ENCODE measurements around the gene CHRNE.
"Not testable (repeated sequence)": the region's sequence is repeated elsewhere in the genome, so short reads cannot be mapped to it uniquely, and the experiment has no call there.

Gene CHRNE

DNA sequence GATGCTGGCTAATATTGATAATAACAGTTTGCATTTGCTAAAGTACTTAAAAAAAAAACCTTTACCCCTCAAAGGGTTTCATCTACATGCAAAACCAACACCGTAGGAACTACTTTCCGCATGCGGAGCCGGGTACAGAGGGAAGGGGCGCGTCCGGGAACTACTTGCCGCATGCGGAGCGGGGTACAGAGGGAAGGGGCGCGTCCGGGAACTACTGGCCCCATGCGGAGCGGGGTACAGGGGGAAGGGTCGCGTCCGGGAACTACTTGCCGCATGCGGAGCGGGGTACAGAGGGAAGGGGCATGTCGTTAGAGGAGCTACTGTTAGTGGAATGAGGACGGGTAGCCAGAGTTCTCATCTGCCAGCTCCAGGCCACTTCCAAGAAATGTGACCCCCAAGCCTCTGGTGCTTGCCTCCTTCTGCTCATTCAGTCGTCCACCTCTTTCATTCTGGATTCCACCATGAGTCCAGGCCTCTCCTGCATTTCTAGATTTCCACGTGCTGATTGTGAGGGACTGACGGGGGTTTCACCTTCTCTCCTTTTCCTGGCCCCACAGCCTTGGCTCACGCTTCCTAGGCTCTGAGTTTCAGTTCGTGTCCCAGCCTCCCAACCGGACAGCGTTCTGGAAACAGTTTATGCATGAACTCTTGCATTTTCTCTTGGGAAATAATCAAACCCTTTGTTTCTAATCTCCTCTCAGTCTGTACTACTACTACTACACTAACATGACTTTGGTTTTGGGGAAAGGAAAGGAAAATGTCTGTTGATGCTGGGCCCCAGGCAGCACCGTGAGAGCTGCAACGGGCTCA is 42.9 kb downstream of the CHRNE start:
- WGBS, 2 donors (ENCODE audit: extremely low coverage in 2 of 2, insufficient read length in 2 of 2, insufficient replicate concordance in 1 of 2): no CpG with 5 or more reads among the region's 32 CpGs
- peak overlapping the region; percentile 67 for H2AK5ac ChIP-seq (ENCODE audit: low read depth, low read length)
- no peak overlapping the region for H2BK12ac ChIP-seq (ENCODE audit: low read length)
- no peak overlapping the region for H3K9ac ChIP-seq (ENCODE audit: low read depth, low read length, poor library complexity)
- H3K4me1 ChIP-seq (ENCODE audit: control insufficient read depth in 2 of 2, insufficient read depth in 1 of 2, low read depth in 1 of 2, low read length in 2 of 2): peaks cover 17 to 20% of the 10 kb centered on the region in 2 donors
- H4K91ac ChIP-seq (ENCODE audit: low read depth, low read length, poor library complexity): no peak overlapping the region
- H4K8ac ChIP-seq (ENCODE audit: low read depth, low read length): no peak overlapping the region
- H3K27ac ChIP-seq (replicated peaks; ENCODE audit: low read length): no peak overlapping the region
- H3K23ac ChIP-seq (ENCODE audit: low read depth, low read length, poor library complexity): no peak overlapping the region
- H3K18ac ChIP-seq (ENCODE audit: low read length): no peak overlapping the region
- peaks cover 2% of the 10 kb centered on the region for H3K79me1 ChIP-seq (ENCODE audit: low read depth, low read length)
- no peak overlapping the region for H2BK15ac ChIP-seq (ENCODE audit: low read length)
- H3K9me3 ChIP-seq (replicated peaks in 1 of 2; ENCODE audit: control insufficient read depth in 2 of 2, insufficient read depth in 1 of 2, low read depth in 1 of 2, low read length in 2 of 2): no peaks in the 10 kb centered on the region
- H3K4ac ChIP-seq (ENCODE audit: low read length): no peak overlapping the region
- peaks cover 0 to 15% of the 10 kb centered on the region in 2 donors for H3K36me3 ChIP-seq (replicated peaks in 1 of 2; ENCODE audit: control insufficient read depth in 2 of 2, insufficient read depth in 2 of 2, low read length in 2 of 2)
- no peak overlapping the region for H3K4me2 ChIP-seq (ENCODE audit: insufficient read depth, low read length, poor library complexity, severe bottlenecking)
- no peak overlapping the region for H3K4me3 ChIP-seq (ENCODE audit: low read length in 2 of 2)
- no peak overlapping the region for H2AFZ ChIP-seq (ENCODE audit: low read length)
- no peak overlapping the region for H2BK5ac ChIP-seq (ENCODE audit: low read length)
- no peaks in the 10 kb centered on the region for H3K27me3 ChIP-seq (ENCODE audit: control insufficient read depth in 3 of 3, insufficient read depth in 3 of 3, low read depth in 1 of 3, low read length in 3 of 3)
- H3K14ac ChIP-seq (ENCODE audit: low read length): no peak overlapping the region
- H2BK120ac ChIP-seq (ENCODE audit: low read depth, low read length): no peak overlapping the region
- DNase-seq (ENCODE audit: low spot score): no peak

DNA sequence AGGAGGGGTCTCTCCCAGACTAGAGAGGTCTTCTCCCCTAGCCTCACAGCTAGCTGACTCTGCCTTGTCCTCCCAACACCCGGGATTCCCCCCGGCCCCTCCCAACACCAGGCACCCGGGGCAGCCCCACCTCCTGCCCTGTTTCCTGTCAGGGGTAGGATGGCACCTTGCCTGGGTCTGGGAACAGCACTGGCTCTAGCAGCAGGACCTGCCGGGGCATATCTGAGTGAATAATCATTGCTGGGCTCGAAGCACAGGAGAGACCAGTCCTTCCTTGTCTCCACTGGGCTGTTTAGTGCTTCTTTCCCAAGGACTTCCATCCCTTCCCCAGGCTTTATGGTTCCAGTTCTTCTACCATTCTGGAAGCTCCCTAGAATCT is 44.0 kb downstream of the CHRNE start:
- Histone ChIP-seq H4K91ac (ENCODE audit: low read depth, low read length, poor library complexity) (no peak overlapping the region), H2BK5ac (ENCODE audit: low read length) (no peak overlapping the region), H3K9ac (ENCODE audit: low read depth, low read length, poor library complexity) (no peak overlapping the region), H4K8ac (ENCODE audit: low read depth, low read length) (no peak overlapping the region), H3K27me3 (ENCODE audit: control insufficient read depth in 3 of 3, insufficient read depth in 3 of 3, low read depth in 1 of 3, low read length in 3 of 3) (no peaks in the 10 kb centered on the region), H2BK120ac (ENCODE audit: low read depth, low read length) (no peak overlapping the region), H3K36me3 (replicated peaks in 1 of 2; ENCODE audit: control insufficient read depth in 2 of 2, insufficient read depth in 2 of 2, low read length in 2 of 2) (peaks cover 0 to 20% of the 10 kb centered on the region in 2 donors), H3K4ac (ENCODE audit: low read length) (no peak overlapping the region), H3K4me1 (ENCODE audit: control insufficient read depth in 2 of 2, insufficient read depth in 1 of 2, low read depth in 1 of 2, low read length in 2 of 2) (peaks cover 21 to 26% of the 10 kb centered on the region in 2 donors), H2BK15ac (ENCODE audit: low read length) (no peak overlapping the region), H3K79me1 (ENCODE audit: low read depth, low read length) (peaks cover 2% of the 10 kb centered on the region), H2AK5ac (ENCODE audit: low read depth, low read length) (no peak overlapping the region), H3K9me3 (replicated peaks in 1 of 2; ENCODE audit: control insufficient read depth in 2 of 2, insufficient read depth in 1 of 2, low read depth in 1 of 2, low read length in 2 of 2) (no peaks in the 10 kb centered on the region), H3K23ac (ENCODE audit: low read depth, low read length, poor library complexity) (no peak overlapping the region), H3K4me2 (ENCODE audit: insufficient read depth, low read length, poor library complexity, severe bottlenecking) (no peak overlapping the region), H3K14ac (ENCODE audit: low read length) (no peak overlapping the region), H2AFZ (ENCODE audit: low read length) (no peak overlapping the region), H3K18ac (ENCODE audit: low read length) (peak overlapping the region; percentile 13), H3K27ac (replicated peaks; ENCODE audit: low read length) (no peak overlapping the region), H2BK12ac (ENCODE audit: low read length) (no peak overlapping the region), H3K4me3 (ENCODE audit: low read length in 2 of 2) (no peak overlapping the region)
- no CpG with 5 or more reads among the region's 5 CpGs for WGBS, 2 donors (ENCODE audit: extremely low coverage in 2 of 2, insufficient read length in 2 of 2, insufficient replicate concordance in 1 of 2)
- DNase-seq (ENCODE audit: low spot score): no peak

DNA sequence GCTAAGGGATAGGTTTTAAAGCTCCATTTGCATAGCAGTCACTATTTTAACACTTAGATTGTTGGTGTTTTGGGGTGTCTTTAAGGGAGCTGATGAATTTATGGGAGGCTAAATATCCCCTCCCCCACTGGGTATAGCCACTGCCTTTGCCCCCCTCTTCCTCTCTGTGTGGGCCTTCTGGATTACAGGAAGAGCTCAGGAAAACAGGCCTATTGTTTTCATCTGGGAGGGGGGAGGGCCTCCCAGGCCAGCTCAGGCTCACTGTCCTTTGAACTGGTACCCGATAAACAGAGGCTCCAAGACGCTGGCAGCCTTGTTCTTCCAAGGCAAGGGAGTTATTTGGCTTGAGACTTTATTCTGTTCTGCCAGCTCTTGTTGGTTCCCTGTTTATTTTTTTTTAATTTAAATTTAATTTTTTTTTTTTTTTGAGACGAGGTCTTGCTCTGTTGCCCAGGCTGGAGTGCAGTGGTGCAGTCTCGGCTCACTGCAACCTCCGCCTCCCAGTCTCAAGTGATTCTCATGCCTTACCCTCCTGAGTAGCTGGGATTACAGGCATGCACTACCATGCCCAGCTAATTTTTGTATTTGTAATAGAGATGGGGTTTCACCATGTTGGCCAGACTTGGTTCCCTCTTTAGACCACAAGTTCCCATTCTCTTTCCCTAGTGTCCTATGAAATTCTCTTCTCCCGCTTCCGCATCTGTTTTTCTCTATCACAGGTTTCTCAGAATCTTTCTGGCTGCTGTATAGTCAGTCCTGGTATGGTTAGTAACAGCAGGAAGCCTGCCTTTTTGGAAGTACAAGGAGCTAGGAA is 44.6 kb downstream of the CHRNE start:
- H3K18ac ChIP-seq (ENCODE audit: low read length): no peak overlapping the region
- peaks cover 21 to 30% of the 10 kb centered on the region in 2 donors for H3K4me1 ChIP-seq (ENCODE audit: control insufficient read depth in 2 of 2, insufficient read depth in 1 of 2, low read depth in 1 of 2, low read length in 2 of 2)
- H2AFZ ChIP-seq (ENCODE audit: low read length): no peak overlapping the region
- no peak overlapping the region for H3K23ac ChIP-seq (ENCODE audit: low read depth, low read length, poor library complexity)
- H3K14ac ChIP-seq (ENCODE audit: low read length): no peak overlapping the region
- H3K79me1 ChIP-seq (ENCODE audit: low read depth, low read length): peaks cover 2% of the 10 kb centered on the region
- no peak overlapping the region for H3K4me2 ChIP-seq (ENCODE audit: insufficient read depth, low read length, poor library complexity, severe bottlenecking)
- H3K4ac ChIP-seq (ENCODE audit: low read length): no peak overlapping the region
- peak; percentile 48 for DNase-seq (ENCODE audit: low spot score)
- no CpG with 5 or more reads among the region's 7 CpGs for WGBS, 2 donors (ENCODE audit: extremely low coverage in 2 of 2, insufficient read length in 2 of 2, insufficient replicate concordance in 1 of 2)
- H3K4me3 ChIP-seq (ENCODE audit: low read length in 2 of 2): no peak overlapping the region
- no peak overlapping the region for H3K27ac ChIP-seq (replicated peaks; ENCODE audit: low read length)
- H2BK15ac ChIP-seq (ENCODE audit: low read length): no peak overlapping the region
- no peak overlapping the region for H4K91ac ChIP-seq (ENCODE audit: low read depth, low read length, poor library complexity)
- no peak overlapping the region for H2AK5ac ChIP-seq (ENCODE audit: low read depth, low read length)
- H3K27me3 ChIP-seq (ENCODE audit: control insufficient read depth in 3 of 3, insufficient read depth in 3 of 3, low read depth in 1 of 3, low read length in 3 of 3): no peaks in the 10 kb centered on the region
- no peak overlapping the region for H3K9ac ChIP-seq (ENCODE audit: low read depth, low read length, poor library complexity)
- H3K9me3 ChIP-seq (replicated peaks in 1 of 2; ENCODE audit: control insufficient read depth in 2 of 2, insufficient read depth in 1 of 2, low read depth in 1 of 2, low read length in 2 of 2): no peaks in the 10 kb centered on the region
- peaks cover 0 to 20% of the 10 kb centered on the region in 2 donors for H3K36me3 ChIP-seq (replicated peaks in 1 of 2; ENCODE audit: control insufficient read depth in 2 of 2, insufficient read depth in 2 of 2, low read length in 2 of 2)
- no peak overlapping the region for H2BK5ac ChIP-seq (ENCODE audit: low read length)
- H2BK12ac ChIP-seq (ENCODE audit: low read length): no peak overlapping the region
- no peak overlapping the region for H2BK120ac ChIP-seq (ENCODE audit: low read depth, low read length)
- no peak overlapping the region for H4K8ac ChIP-seq (ENCODE audit: low read depth, low read length)

DNA sequence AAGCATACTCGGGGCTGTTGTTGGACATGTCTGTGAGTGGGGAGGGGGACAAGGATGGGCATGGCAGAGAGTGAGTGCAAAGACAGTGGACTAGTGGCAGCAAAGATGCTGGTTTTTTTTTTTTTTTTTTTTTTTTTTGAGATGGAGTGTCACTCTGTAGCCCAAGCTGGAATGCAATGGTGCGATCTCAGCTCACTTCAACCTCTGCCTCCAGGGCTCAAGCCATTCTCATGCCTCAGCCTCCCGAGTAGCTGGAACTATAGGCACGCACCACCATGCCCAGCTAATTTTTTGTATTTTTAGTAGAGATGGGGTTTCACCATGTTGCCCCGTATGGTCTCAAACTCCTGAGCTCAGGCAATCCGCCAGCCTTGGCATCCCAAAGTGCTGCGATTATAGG is 45.6 kb downstream of the CHRNE start:
- H2BK120ac ChIP-seq (ENCODE audit: low read depth, low read length); H3K79me1 ChIP-seq (ENCODE audit: low read depth, low read length); H2BK12ac ChIP-seq (ENCODE audit: low read length); H4K91ac ChIP-seq (ENCODE audit: low read depth, low read length, poor library complexity); H3K23ac ChIP-seq (ENCODE audit: low read depth, low read length, poor library complexity); H3K27ac ChIP-seq (replicated peaks; ENCODE audit: low read length); H3K4me2 ChIP-seq (ENCODE audit: insufficient read depth, low read length, poor library complexity, severe bottlenecking); H3K4ac ChIP-seq (ENCODE audit: low read length); H3K9me3 ChIP-seq (replicated peaks in 1 of 2; ENCODE audit: control insufficient read depth in 2 of 2, insufficient read depth in 1 of 2, low read depth in 1 of 2, low read length in 2 of 2); H4K8ac ChIP-seq (ENCODE audit: low read depth, low read length); H2BK5ac ChIP-seq (ENCODE audit: low read length); H2BK15ac ChIP-seq (ENCODE audit: low read length); H3K14ac ChIP-seq (ENCODE audit: low read length); H3K27me3 ChIP-seq (ENCODE audit: control insufficient read depth in 3 of 3, insufficient read depth in 3 of 3, low read depth in 1 of 3, low read length in 3 of 3); DNase-seq (ENCODE audit: low spot score); H2AFZ ChIP-seq (ENCODE audit: low read length); H3K9ac ChIP-seq (ENCODE audit: low read depth, low read length, poor library complexity); H3K18ac ChIP-seq (ENCODE audit: low read length); H2AK5ac ChIP-seq (ENCODE audit: low read depth, low read length); H3K4me3 ChIP-seq (ENCODE audit: low read length in 2 of 2): not testable (repeated sequence)
- WGBS, 2 donors (ENCODE audit: extremely low coverage in 2 of 2, insufficient read length in 2 of 2, insufficient replicate concordance in 1 of 2): no CpG with 5 or more reads among the region's 7 CpGs
- Histone ChIP-seq H3K4me1 (ENCODE audit: control insufficient read depth in 2 of 2, insufficient read depth in 1 of 2, low read depth in 1 of 2, low read length in 2 of 2) (peaks cover 21 to 30% of the 10 kb centered on the region in 2 donors), H3K36me3 (replicated peaks in 1 of 2; ENCODE audit: control insufficient read depth in 2 of 2, insufficient read depth in 2 of 2, low read length in 2 of 2) (peaks cover 0 to 20% of the 10 kb centered on the region in 2 donors)

Data from neuronal stem cell (in vitro differentiated cells).